RWPE2 (cell line): ENCODE results near the gene PSAPL1.

ENCODE experiments used
- ATAC-seq: fragments of 200-7000 bp; cut with Tn5 transposase; 3 replicates; pipeline ENCODE4 v1.9.1; 2021; ENCODE audit warnings: low read depth
- DNase-seq: peaks from one replicate; pipeline ENCODE4 v3.0.0-alpha.2; 2020; ENCODE audit warnings: low spot score
- H3K27ac ChIP-seq: fragments of 450-650 bp; 2 replicates; pipeline ENCODE4 v1.5.1; 2017; ENCODE audit warnings: mild to moderate bottlenecking; ENCODE audit not compliant: poor library complexity, severe bottlenecking
- H3K27me3 ChIP-seq: fragments of 250-450 bp; sonication (Bioruptor Pico); 2 replicates; pipeline ENCODE4 v1.5.1; 2021; ENCODE audit warnings: mild to moderate bottlenecking, moderate library complexity; ENCODE audit not compliant: insufficient read depth, poor library complexity, severe bottlenecking
- H3K36me3 ChIP-seq: fragments of 250-450 bp; sonication (Bioruptor Pico); 2 replicates; pipeline ENCODE4 v1.5.1; 2020; ENCODE audit warnings: low read depth, mild to moderate bottlenecking, moderate library complexity
- H3K4me1 ChIP-seq: fragments of 250-450 bp; sonication (Bioruptor Pico); 2 replicates; pipeline ENCODE4 v1.5.1; 2021; ENCODE audit warnings: mild to moderate bottlenecking, moderate library complexity; ENCODE audit not compliant: insufficient read depth, poor library complexity, severe bottlenecking
- H3K4me3 ChIP-seq: fragments of 250-450 bp; sonication (Bioruptor Pico); 2 replicates; pipeline ENCODE4 v1.5.1; 2021; ENCODE audit warnings: mild to moderate bottlenecking, moderate library complexity; ENCODE audit not compliant: severe bottlenecking
- H3K9me3 ChIP-seq: fragments of 250-450 bp; sonication (Bioruptor Pico); 2 replicates; pipeline ENCODE4 v1.5.1; 2021; ENCODE audit warnings: mild to moderate bottlenecking, moderate library complexity; ENCODE audit not compliant: severe bottlenecking
- CTCF ChIP-seq: fragments of 450-650 bp; IDR thresholded peaks from one replicate; pipeline ENCODE4 v1.5.1; 2017; ENCODE audit warnings: mild to moderate bottlenecking, moderate library complexity; ENCODE audit not compliant: poor library complexity, severe bottlenecking

The PSAPL1 gene

GRCh38 chr4:7441201-7441600, 6.5 kb upstream of the PSAPL1 start:
- no peak overlapping the region for H3K27ac ChIP-seq
- no peak for DNase-seq

GRCh38 chr4:7439699-7440098, 5.0 kb upstream of the PSAPL1 start:
- H3K4me3 ChIP-seq = no peak overlapping the region
- ATAC-seq (no peak), DNase-seq (no peak)
- no peak overlapping the region for H3K27ac ChIP-seq
- peaks cover 6% of the 10 kb centered on the region for H3K4me1 ChIP-seq
- no peaks in the 10 kb centered on the region for H3K27me3 ChIP-seq
- no peaks in the 10 kb centered on the region for H3K9me3 ChIP-seq
- no peak for TF ChIP-seq CTCF
- H3K36me3 ChIP-seq = no peaks in the 10 kb centered on the region

More at GRCh38 chr4:7441201-7441600, 6.5 kb upstream of the PSAPL1 start:
- Histone ChIP-seq H3K9me3 (no peaks in the 10 kb centered on the region), H3K27me3 (no peaks in the 10 kb centered on the region), H3K4me1 (no peaks in the 10 kb centered on the region), H3K36me3 (no peaks in the 10 kb centered on the region), H3K4me3 (no peak overlapping the region)
- no peak for TF ChIP-seq CTCF
- ATAC-seq = peak; percentile 38; the same call in 1 of the 3 replicates

- TF ChIP-seq CTCF = no peak
- no peak overlapping the region for H3K27ac ChIP-seq
- no peaks in the 10 kb centered on the region for H3K27me3 ChIP-seq
- DNase-seq (no peak), ATAC-seq (no peak)
- H3K9me3 ChIP-seq = no peaks in the 10 kb centered on the region
- H3K36me3 ChIP-seq = no peaks in the 10 kb centered on the region
- H3K4me1 ChIP-seq = peaks cover 16% of the 10 kb centered on the region
- no peak overlapping the region for H3K4me3 ChIP-seq
These were observed 1.5 kb upstream of the PSAPL1 start for GRCh38 chr4:7436256-7436655.

- Histone ChIP-seq H3K36me3 (no peaks in the 10 kb centered on the region), H3K4me3 (no peak overlapping the region), H3K9me3 (no peaks in the 10 kb centered on the region), H3K27me3 (no peaks in the 10 kb centered on the region), H3K27ac (no peak overlapping the region), H3K4me1 (peaks cover 23% of the 10 kb centered on the region)
- DNase-seq = no peak
- no peak for TF ChIP-seq CTCF
- ATAC-seq = no peak
These were observed 836 bp upstream of the PSAPL1 start for GRCh38 chr4:7435471-7436061.

- DNase-seq = no peak
- no peak; the same call in 2 of the 3 replicates for ATAC-seq
- peaks cover 32% of the 10 kb centered on the region for H3K4me1 ChIP-seq
- TF ChIP-seq CTCF = no peak
- H3K4me3 ChIP-seq = no peak overlapping the region
- H3K27me3 ChIP-seq = no peaks in the 10 kb centered on the region
- no peaks in the 10 kb centered on the region for H3K36me3 ChIP-seq
- no peak overlapping the region for H3K27ac ChIP-seq
- H3K9me3 ChIP-seq = no peaks in the 10 kb centered on the region
These were observed 477 bp downstream of the PSAPL1 start for GRCh38 chr4:7434141-7434765.
